HG02571 (cell line): ENCODE results near the gene DLST.

ENCODE experiments used
- ATAC-seq: cut with Tn5 transposase; IDR thresholded peaks from one replicate; pipeline ENCODE4 v1.9.1; 2021; ENCODE audit warnings: mild to moderate bottlenecking, moderate library complexity; ENCODE audit not compliant: unreplicated experiment

The DLST gene

DNA sequence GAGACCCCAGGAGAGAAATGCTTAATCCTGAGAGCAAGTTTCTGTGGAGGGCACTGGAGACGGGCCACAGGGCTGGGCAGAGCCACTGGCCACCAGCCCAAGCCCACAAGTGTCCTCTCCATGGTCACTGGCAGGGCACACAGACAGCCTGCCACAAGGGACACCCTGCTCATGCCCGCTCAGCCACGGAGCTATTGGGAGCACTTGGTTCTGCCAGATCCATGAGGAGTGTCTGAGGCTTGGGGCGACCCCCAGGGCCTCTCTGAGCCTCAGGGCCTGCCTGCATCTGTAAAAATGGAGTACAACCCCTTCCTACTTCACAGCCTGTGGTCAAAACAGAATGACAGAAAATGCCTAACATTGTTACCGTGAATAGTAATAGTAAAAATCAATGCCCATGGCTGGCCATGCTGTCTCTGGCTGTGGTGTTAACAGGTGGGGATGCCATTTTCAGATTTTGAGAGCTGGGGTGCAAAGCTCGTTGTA is 70.5 kb downstream of the DLST start:
- ATAC-seq, result no peak

GRCh38 chr14:74952697-74953484 is 71.2 kb downstream of the DLST start:
- ATAC-seq, result no peak
